K562 (cell line): Measurements from ENCODE around the gene TRERF1. TPM values are rescaled to one million over a fixed set of nuclear protein-coding genes. Genes with fewer than 3 reads are reported as not detected.
A peak's percentile ranks its signal among the peaks of the same experiment; 100 is the strongest.

Experiments
- ATAC-seq: fragments of 200-7000 bp; cut with Tn5 transposase; 3 replicates; pipeline ENCODE4 v1.9.1; 2020; ENCODE audit warnings: moderate library complexity
- BruUV-seq: library from RNA; stranded (reverse); fragments of 400-500 nt; replicated peaks from 2 replicates; lab custom pipeline; 2021; lab: Mats Ljungman, UMichigan
- CTCF ChIA-PET: fragments of 300-600 bp; formaldehyde crosslinking; extraction: SDS; loops from one replicate; lab custom pipeline; 2021; ENCODE audit warnings: low intra/inter-chr PET ratio; lab: Yijun Ruan, JAX
- POLR2A ChIA-PET: fragments of 300-600, 350-650 bp; sonication (Branson Sonifier 250); formaldehyde crosslinking; extraction: SDS; loops from one replicate; lab custom pipeline; 2021; ENCODE audit warnings: antibody characterized with exemption, inconsistent platforms; lab: Yijun Ruan, JAX
- DNase-seq, 4 experiments: peaks; one replicate each; pipeline versions ENCODE4 v3.0.0 to v3.0.0-alpha.2; 2011 to 2018; ENCODE audit warnings: low spot score in 3 of 4, mixed read lengths in 3 of 4; ENCODE audit errors: extremely low read depth in 1 of 4
- FAIRE-seq: peaks from 2 replicates; lab custom pipeline; 2011; peaks lifted over from hg19 to GRCh38; lab: Jason Lieb, UNC
- H2AFZ ChIP-seq: 2 replicates; pipeline ENCODE4 v1.6.0; 2011; ENCODE audit warnings: low read depth, low read length, control low read depth, inconsistent platforms
- H3K27ac ChIP-seq: fragments of 200-600 bp; 3 replicates; pipeline ENCODE4 v1.8.0; 2011; ENCODE audit warnings: low read depth, mild to moderate bottlenecking, control low read depth, inconsistent platforms, low read length, moderate library complexity, mixed read lengths; ENCODE audit errors: extremely low read depth
- H3K27me3 ChIP-seq, 2 experiments: fragments of 300-600 bp in 1 of 2; 2 replicates in 1 of 2; 3 replicates in 1 of 2; pipeline versions ENCODE4 v1.6.0 to v1.8.0; 2011; ENCODE audit warnings: inconsistent platforms in 2 of 2, low read length in 2 of 2, mild to moderate bottlenecking in 1 of 2, mixed read lengths in 1 of 2, moderate library complexity in 1 of 2; ENCODE audit not compliant: control insufficient read depth in 2 of 2, insufficient read depth in 2 of 2
- H3K36me3 ChIP-seq: fragments of 300-600 bp; 3 replicates; pipeline ENCODE4 v1.8.0; 2011; ENCODE audit warnings: mild to moderate bottlenecking, low read length, inconsistent platforms; ENCODE audit not compliant: control insufficient read depth, insufficient read depth
- H3K4me1 ChIP-seq, 2 experiments: fragments of 200-600 bp in 1 of 2; replicated peaks in 1 of 2; 2 replicates in 1 of 2; 3 replicates in 1 of 2; pipeline versions ENCODE4 v1.5.1 to v1.8.0; 2011; ENCODE audit warnings: inconsistent platforms in 2 of 2, low read length in 2 of 2, mild to moderate bottlenecking in 1 of 2, mixed read lengths in 1 of 2, moderate library complexity in 1 of 2; ENCODE audit not compliant: control insufficient read depth in 2 of 2, insufficient read depth in 2 of 2
- H3K4me2 ChIP-seq: 2 replicates; pipeline ENCODE4 v1.6.1; 2011; ENCODE audit warnings: low read length, control low read depth, inconsistent platforms, mixed read lengths; ENCODE audit not compliant: insufficient read depth
- H3K4me3 ChIP-seq: fragments of 200-600 bp; sonication (generic), shearing (Covaris generic); 2 replicates; pipeline ENCODE4 v1.5.1; 2016; ENCODE audit warnings: control low read depth, inconsistent platforms
- H3K79me2 ChIP-seq: fragments of 200-600 bp; 3 replicates; pipeline ENCODE4 v1.8.0; 2011; ENCODE audit warnings: low read length, inconsistent platforms; ENCODE audit not compliant: control insufficient read depth, insufficient read depth
- H3K9ac ChIP-seq, 2 experiments: 2 replicates each; pipeline versions ENCODE4 v1.6.0 to v1.6.1; 2011; ENCODE audit warnings: low read depth in 2 of 2, low read length in 2 of 2, control low read depth in 1 of 2, inconsistent platforms in 1 of 2, mild to moderate bottlenecking in 1 of 2, mixed read lengths in 1 of 2; ENCODE audit not compliant: insufficient read depth in 1 of 2
- H3K9me1 ChIP-seq: one replicate; pipeline ENCODE4 v1.6.0; 2011; ENCODE audit warnings: inconsistent platforms, mild to moderate bottlenecking, low read length, moderate library complexity; ENCODE audit not compliant: control insufficient read depth, insufficient read depth
- H3K9me3 ChIP-seq: replicated peaks from 2 replicates; pipeline ENCODE4 v1.5.1; 2011; ENCODE audit warnings: low read depth, low read length, inconsistent platforms; ENCODE audit not compliant: control insufficient read depth, insufficient read depth
- H4K20me1 ChIP-seq: replicated peaks from 2 replicates; pipeline ENCODE4 v1.6.1; 2011; ENCODE audit warnings: low read length, inconsistent platforms, mixed read lengths; ENCODE audit not compliant: control insufficient read depth, insufficient read depth
- C11orf30 ChIP-seq: fragments of 450-650 bp; IDR thresholded peaks from 2 replicates; pipeline ENCODE4 v1.6.1; 2016; ENCODE audit warnings: low read depth, mild to moderate bottlenecking
- CBX1 ChIP-seq: sonication (generic); IDR thresholded peaks from 2 replicates; pipeline ENCODE4 v1.6.1; 2016; ENCODE audit warnings: antibody characterized with exemption, low read depth, mild to moderate bottlenecking
- GATA2 ChIP-seq: sonication (generic); formaldehyde crosslinking; IDR thresholded peaks from 2 replicates; pipeline ENCODE4 v1.4.0; 2020; ENCODE audit warnings: mild to moderate bottlenecking, missing genetic modification reagents
- RAD51 ChIP-seq: fragments of 450-650 bp; IDR thresholded peaks from 2 replicates; pipeline ENCODE4 v1.7.1; 2016; ENCODE audit warnings: low read depth, mild to moderate bottlenecking, borderline replicate concordance
- TEAD4 ChIP-seq, 2 experiments: sonication (generic) in 1 of 2; formaldehyde crosslinking in 1 of 2; IDR thresholded peaks; 2 replicates each; pipeline versions ENCODE4 v1.6.1 to v1.8.0; 2012 to 2022; ENCODE audit warnings: borderline replicate concordance in 1 of 2, inconsistent platforms in 1 of 2, low read length in 1 of 2, mild to moderate bottlenecking in 1 of 2, missing genetic modification reagents in 1 of 2
- TFE3 ChIP-seq: fragments of 450-650 bp; formaldehyde crosslinking; IDR thresholded peaks from 2 replicates; pipeline ENCODE4 v1.4.0; 2020; ENCODE audit warnings: mild to moderate bottlenecking, mixed read lengths
- USF2 ChIP-seq: sonication (generic); formaldehyde crosslinking; IDR thresholded peaks from 2 replicates; pipeline ENCODE4 v1.5.0; 2020; ENCODE audit warnings: missing genetic modification reagents
- WGBS: fragments of 100-300 bp; shearing (Covaris generic); methylation state at CpG from one replicate; pipeline ENCODE4 v1.1.6; 2016; ENCODE audit warnings: low coverage, mixed read lengths; ENCODE audit not compliant: insufficient coverage; ENCODE audit errors: missing lambda C conversion rate; 5-methylcytosine and 5-hydroxymethylcytosine counted together
- in situ Hi-C: fragments of 300-500 bp; cut with MboI; formaldehyde crosslinking; loops from 4 replicates; pipeline ENCODE4 v1.15.0; 2018; ENCODE audit warnings: inconsistent platforms, mixed read lengths
- intact Hi-C: fragments of 100-400 bp; cut with micrococcal nuclease; formaldehyde crosslinking; loops from 2 replicates; pipeline ENCODE4 v1.14.2; 2022
- polyA plus RNA-seq, 8 experiments: library from polyadenylated mRNA; depleted of rRNA in 4 of 8; stranded (reverse) in 5 of 8; unstranded in 3 of 8; fragments of >200 nt; fragmentation: Nextera tagmentation in 2 of 8; fragmentation: Illumina TruSeq in 1 of 8; extraction: Ambion mirVana in 2 of 8; extraction: Trizol in 1 of 8; gene quantifications; 2 replicates each; pipeline versions ENCODE4 v1.2.1 to v1.2.3, GENCODE V29; 2011 to 2014; ENCODE audit warnings: inconsistent platforms in 1 of 8, missing spikeins in 1 of 8
- total RNA-seq, 7 experiments: library from RNA; depleted of rRNA in 6 of 7; stranded (reverse); fragments of >200 nt in 6 of 7; fragmentation: Illumina TruSeq in 2 of 7; extraction: Trizol in 2 of 7; gene quantifications; 2 replicates each; pipeline versions ENCODE4 v1.2.1 to v1.2.3, GENCODE V29; 2011 to 2021; ENCODE audit warnings: low replicate concordance in 1 of 7
- TF ChIP-seq, protein P1 (sequence below): sonication (generic); formaldehyde crosslinking; IDR thresholded peaks from 2 replicates; pipeline ENCODE4 v1.8.0; 2022; ENCODE audit warnings: mild to moderate bottlenecking, missing genetic modification reagents

Gene TRERF1
- total and polyA plus RNA-seq, 9 of the 15 experiments (the other 6 are each of a cell fraction or from before 2014, with no cell fraction given), result 0.04 to 0.20 (median 0.07) TPM; not detected in 3

DNA sequence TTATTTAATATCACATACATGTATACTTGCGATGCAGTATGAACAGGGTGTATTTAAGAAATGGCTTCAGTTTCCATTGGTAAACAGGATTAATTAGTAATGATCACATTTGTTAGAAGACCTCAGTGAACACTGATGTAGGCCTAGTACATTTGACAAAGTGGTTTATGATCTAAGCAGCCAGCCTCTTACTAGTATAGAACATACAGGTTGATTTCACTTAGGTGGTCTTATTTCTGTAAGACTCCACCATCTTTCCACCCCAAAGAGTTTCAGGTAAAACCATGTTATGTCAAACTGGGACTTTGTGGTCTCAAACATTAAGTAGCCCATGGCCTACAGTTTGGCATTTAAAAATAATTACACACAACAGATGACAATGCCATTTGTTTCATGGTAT is 213.9 kb downstream of the TRERF1 start (continued):
- no peak for TF ChIP-seq CBX1

DNA sequence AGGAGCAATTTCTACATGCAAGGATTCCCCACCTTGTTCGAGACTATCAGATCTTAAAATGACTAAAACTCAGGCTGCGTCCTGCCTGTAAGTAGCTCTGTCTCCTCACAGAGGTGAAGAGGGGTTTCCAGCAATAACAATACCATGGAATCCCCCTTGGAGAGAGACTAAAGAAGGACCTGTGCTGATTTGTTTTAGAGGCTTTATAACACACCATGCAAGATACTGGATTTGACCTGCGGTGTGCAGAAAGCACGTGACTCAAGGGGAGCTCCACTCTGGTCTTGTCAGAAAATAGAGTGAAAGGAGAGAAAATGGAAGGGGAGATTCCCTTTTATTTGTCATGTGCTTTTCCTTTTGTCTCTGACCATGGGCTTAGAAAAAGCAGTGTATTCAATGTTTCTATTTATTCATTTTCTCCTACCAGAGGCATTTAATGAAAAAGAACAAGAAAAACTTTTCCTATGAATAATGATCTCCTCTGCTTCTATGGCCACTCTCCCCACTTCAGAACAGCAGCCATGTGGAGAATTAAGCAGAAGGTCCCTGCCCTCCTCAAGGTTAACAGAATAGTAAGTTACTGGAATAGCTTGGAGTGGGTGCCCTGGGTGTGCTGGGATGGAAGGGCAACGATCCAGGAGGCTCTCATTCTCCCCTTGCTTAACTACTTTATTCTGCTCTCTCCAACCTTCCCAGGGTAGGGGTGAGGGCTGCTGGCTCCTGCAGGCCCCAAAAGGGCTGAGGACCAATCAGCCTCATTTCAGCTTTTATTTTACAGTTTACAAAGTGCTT is 214.8 kb downstream of the TRERF1 start:
- FAIRE-seq, result no peak

More for the DNA sequence above, 214.8 kb downstream of the TRERF1 start:
- Histone ChIP-seq H3K4me3 (no peak overlapping the region), H3K9me3 (no peaks in the 10 kb centered on the region), H2AFZ (peak overlapping the region; percentile 81), H3K9me1 (no peaks in the 10 kb centered on the region), H3K9ac (no peak overlapping the region), H3K4me2 (no peak overlapping the region), H3K27me3 (no peaks in the 10 kb centered on the region), H4K20me1 (no peaks in the 10 kb centered on the region), H3K27ac (no peak overlapping the region), H3K79me2 (no peaks in the 10 kb centered on the region), H3K4me1 (peaks cover 4% of the 10 kb centered on the region in 2 experiments; a peak in 3 of 5 replicates), H3K36me3 (no peaks in the 10 kb centered on the region)
- DNase-seq, result no peak
- ChIA-PET CTCF (no interaction called here), POLR2A (no interaction called here)
- no TSS peak for BruUV-seq
- intact Hi-C loops, result no loop called here
- 34% methylated on average over 5 of the region's 5 CpGs for WGBS
- in situ Hi-C loops, result no loop called here
- TF ChIP-seq, protein P1, sequence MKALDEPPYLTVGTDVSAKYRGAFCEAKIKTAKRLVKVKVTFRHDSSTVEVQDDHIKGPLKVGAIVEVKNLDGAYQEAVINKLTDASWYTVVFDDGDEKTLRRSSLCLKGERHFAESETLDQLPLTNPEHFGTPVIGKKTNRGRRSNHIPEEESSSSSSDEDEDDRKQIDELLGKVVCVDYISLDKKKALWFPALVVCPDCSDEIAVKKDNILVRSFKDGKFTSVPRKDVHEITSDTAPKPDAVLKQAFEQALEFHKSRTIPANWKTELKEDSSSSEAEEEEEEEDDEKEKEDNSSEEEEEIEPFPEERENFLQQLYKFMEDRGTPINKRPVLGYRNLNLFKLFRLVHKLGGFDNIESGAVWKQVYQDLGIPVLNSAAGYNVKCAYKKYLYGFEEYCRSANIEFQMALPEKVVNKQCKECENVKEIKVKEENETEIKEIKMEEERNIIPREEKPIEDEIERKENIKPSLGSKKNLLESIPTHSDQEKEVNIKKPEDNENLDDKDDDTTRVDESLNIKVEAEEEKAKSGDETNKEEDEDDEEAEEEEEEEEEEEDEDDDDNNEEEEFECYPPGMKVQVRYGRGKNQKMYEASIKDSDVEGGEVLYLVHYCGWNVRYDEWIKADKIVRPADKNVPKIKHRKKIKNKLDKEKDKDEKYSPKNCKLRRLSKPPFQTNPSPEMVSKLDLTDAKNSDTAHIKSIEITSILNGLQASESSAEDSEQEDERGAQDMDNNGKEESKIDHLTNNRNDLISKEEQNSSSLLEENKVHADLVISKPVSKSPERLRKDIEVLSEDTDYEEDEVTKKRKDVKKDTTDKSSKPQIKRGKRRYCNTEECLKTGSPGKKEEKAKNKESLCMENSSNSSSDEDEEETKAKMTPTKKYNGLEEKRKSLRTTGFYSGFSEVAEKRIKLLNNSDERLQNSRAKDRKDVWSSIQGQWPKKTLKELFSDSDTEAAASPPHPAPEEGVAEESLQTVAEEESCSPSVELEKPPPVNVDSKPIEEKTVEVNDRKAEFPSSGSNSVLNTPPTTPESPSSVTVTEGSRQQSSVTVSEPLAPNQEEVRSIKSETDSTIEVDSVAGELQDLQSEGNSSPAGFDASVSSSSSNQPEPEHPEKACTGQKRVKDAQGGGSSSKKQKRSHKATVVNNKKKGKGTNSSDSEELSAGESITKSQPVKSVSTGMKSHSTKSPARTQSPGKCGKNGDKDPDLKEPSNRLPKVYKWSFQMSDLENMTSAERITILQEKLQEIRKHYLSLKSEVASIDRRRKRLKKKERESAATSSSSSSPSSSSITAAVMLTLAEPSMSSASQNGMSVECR (CRISPR knock-in tag), result 0 out of 2 replicates have a peak, but pooled peaks have one; percentile 36
- TF ChIP-seq RAD51 (peak; percentile 39; the same call in 1 of the 2 replicates), TEAD4 (IDR thresholded peaks at IDR 0.05; ENCODE audit: low read length) (no peak), TEAD4 (CRISPR knock-in tag; IDR thresholded peaks at IDR 0.05; ENCODE audit: borderline replicate concordance) (0 out of 2 replicates have a peak, but pooled peaks have one; percentile 24), TFE3 (CRISPR knock-in tag) (peak; percentile 71), GATA2 (no peak), C11orf30 (no peak), USF2 (CRISPR knock-in tag) (peak; percentile 39; the same call in 1 of the 2 replicates)
- ATAC-seq, result no peak
